ENCODE data around the gene SND1.

Gene SND1

GRCh38 chr7:128054511-128054910, 402.5 kb downstream of the SND1 start:
- Histone ChIP-seq H3K27ac (ENCODE audit: low read depth, low read length) (no peak overlapping the region), H3K4me3 (ENCODE audit: low read length) (no peak overlapping the region), H3K9me2 (replicated peaks; ENCODE audit: control insufficient read depth, low read length) (no peaks in the 10 kb centered on the region), H3K79me2 (ENCODE audit: control insufficient read depth, low read length) (no peaks in the 10 kb centered on the region), H3K4me1 (ENCODE audit: control insufficient read depth, low read length) (peaks cover 24% of the 10 kb centered on the region), H3K36me3 (ENCODE audit: control insufficient read depth, low read length) (peaks cover 4% of the 10 kb centered on the region; the same call in 1 of the 2 replicates), H3K9me3 (ENCODE audit: control insufficient read depth, insufficient read depth, low read length) (no peaks in the 10 kb centered on the region), H4K20me1 (ENCODE audit: control insufficient read depth, insufficient read depth, low read depth, low read length) (peaks cover 6% of the 10 kb centered on the region; the same call in 1 of the 2 replicates), H3K4me2 (ENCODE audit: low read length) (no peak overlapping the region), H3K27me3 (ENCODE audit: control insufficient read depth, low read length) (no peaks in the 10 kb centered on the region), H3F3A (ENCODE audit: control insufficient read depth, insufficient read depth) (no peaks in the 10 kb centered on the region)
- no peak for TF ChIP-seq CTCF (IDR thresholded peaks at IDR 0.05; ENCODE audit: low read depth, low read length, poor library complexity, severe bottlenecking)
- TF ChIP-seq EZH2phosphoT487 (IDR thresholded peaks at IDR 0.05; ENCODE audit: borderline replicate concordance, low read length): no peak

GRCh38 chr7:128055637-128056036, 403.6 kb downstream of the SND1 start:
- H3K4me1 ChIP-seq (ENCODE audit: control insufficient read depth, low read length): peaks cover 24% of the 10 kb centered on the region
- H3K27me3 ChIP-seq (ENCODE audit: control insufficient read depth, low read length): no peaks in the 10 kb centered on the region
- no peak overlapping the region for H3K4me3 ChIP-seq (ENCODE audit: low read length)
- no peak overlapping the region for H3K27ac ChIP-seq (ENCODE audit: low read depth, low read length)
- peaks cover 6% of the 10 kb centered on the region; the same call in 1 of the 2 replicates for H4K20me1 ChIP-seq (ENCODE audit: control insufficient read depth, insufficient read depth, low read depth, low read length)
- no peaks in the 10 kb centered on the region for H3K79me2 ChIP-seq (ENCODE audit: control insufficient read depth, low read length)
- TF ChIP-seq CTCF (IDR thresholded peaks at IDR 0.05; ENCODE audit: low read depth, low read length, poor library complexity, severe bottlenecking) (no peak), EZH2phosphoT487 (IDR thresholded peaks at IDR 0.05; ENCODE audit: borderline replicate concordance, low read length) (no peak)
- no peak overlapping the region for H3K4me2 ChIP-seq (ENCODE audit: low read length)
- peaks cover 4% of the 10 kb centered on the region; the same call in 1 of the 2 replicates for H3K36me3 ChIP-seq (ENCODE audit: control insufficient read depth, low read length)
- no peaks in the 10 kb centered on the region for H3K9me3 ChIP-seq (ENCODE audit: control insufficient read depth, insufficient read depth, low read length)
- no peaks in the 10 kb centered on the region for H3K9me2 ChIP-seq (replicated peaks; ENCODE audit: control insufficient read depth, low read length)
- no peaks in the 10 kb centered on the region for H3F3A ChIP-seq (ENCODE audit: control insufficient read depth, insufficient read depth)

- H3K27ac ChIP-seq (ENCODE audit: low read depth, low read length): no peak overlapping the region
- H3K36me3 ChIP-seq (ENCODE audit: control insufficient read depth, low read length): peaks cover 4% of the 10 kb centered on the region; the same call in 1 of the 2 replicates
- TF ChIP-seq CTCF (IDR thresholded peaks at IDR 0.05; ENCODE audit: low read depth, low read length, poor library complexity, severe bottlenecking) (no peak), EZH2phosphoT487 (IDR thresholded peaks at IDR 0.05; ENCODE audit: borderline replicate concordance, low read length) (no peak)
- no peaks in the 10 kb centered on the region for H3K9me3 ChIP-seq (ENCODE audit: control insufficient read depth, insufficient read depth, low read length)
- H3K4me2 ChIP-seq (ENCODE audit: low read length): no peak overlapping the region
- no peak overlapping the region for H3K4me3 ChIP-seq (ENCODE audit: low read length)
- H3K27me3 ChIP-seq (ENCODE audit: control insufficient read depth, low read length): no peaks in the 10 kb centered on the region
- no peaks in the 10 kb centered on the region for H4K20me1 ChIP-seq (ENCODE audit: control insufficient read depth, insufficient read depth, low read depth, low read length)
- H3K9me2 ChIP-seq (replicated peaks; ENCODE audit: control insufficient read depth, low read length): no peaks in the 10 kb centered on the region
- no peaks in the 10 kb centered on the region for H3F3A ChIP-seq (ENCODE audit: control insufficient read depth, insufficient read depth)
- no peaks in the 10 kb centered on the region for H3K79me2 ChIP-seq (ENCODE audit: control insufficient read depth, low read length)
- H3K4me1 ChIP-seq (ENCODE audit: control insufficient read depth, low read length): peaks cover 16% of the 10 kb centered on the region
Measured at GRCh38 chr7:128056901-128057300, 404.9 kb downstream of the SND1 start.
